Cerebellar cortex (tissue), 1 donor: Measurements from ENCODE around the gene PEPD.

Experiments
- DNase-seq: peaks from one replicate; pipeline ENCODE4 v3.0.0-alpha.2; 2015; ENCODE audit warnings: low spot score

PEPD gene

GRCh38 chr19:33438987-33439781 is 82.4 kb downstream of the PEPD start:
- DNase-seq: no peak

GRCh38 chr19:33437821-33438671 is 83.5 kb downstream of the PEPD start:
- no peak for DNase-seq

- no peak for DNase-seq
Measured at GRCh38 chr19:33437393-33437820, 84.2 kb downstream of the PEPD start.

- no peak for DNase-seq
Measured at GRCh38 chr19:33436360-33437345, 84.9 kb downstream of the PEPD start.

GRCh38 chr19:33435706-33436359 is 85.8 kb downstream of the PEPD start:
- no peak for DNase-seq

- no peak for DNase-seq
Measured at GRCh38 chr19:33434886-33435705, 86.5 kb downstream of the PEPD start.

GRCh38 chr19:33434069-33434885 is 87.3 kb downstream of the PEPD start:
- no peak for DNase-seq

GRCh38 chr19:33432446-33433170 is 89.0 kb downstream of the PEPD start:
- no peak for DNase-seq

GRCh38 chr19:33432015-33432414 is 89.6 kb downstream of the PEPD start:
- no peak for DNase-seq

GRCh38 chr19:33430674-33431277 is 90.8 kb downstream of the PEPD start:
- DNase-seq: peak; percentile 81

GRCh38 chr19:33429891-33430673 is 91.5 kb downstream of the PEPD start:
- peak; percentile 35 for DNase-seq

GRCh38 chr19:33428627-33429125 is 92.9 kb downstream of the PEPD start:
- DNase-seq: no peak

GRCh38 chr19:33427801-33428626 is 93.6 kb downstream of the PEPD start:
- DNase-seq: no peak

GRCh38 chr19:33426621-33427361 is 94.8 kb downstream of the PEPD start:
- DNase-seq: peak; percentile 60

GRCh38 chr19:33424181-33424580 is 97.4 kb downstream of the PEPD start:
- DNase-seq: peak; percentile 86
